GM03348 (cell line): ENCODE measurements around the gene GALK1.
A peak's percentile ranks its signal among the peaks of the same experiment; 100 is the strongest.

Experiments
- DNase-seq: peaks from one replicate; pipeline ENCODE4 v3.0.0; 2012; ENCODE audit warnings: low spot score

GALK1 gene

DNA sequence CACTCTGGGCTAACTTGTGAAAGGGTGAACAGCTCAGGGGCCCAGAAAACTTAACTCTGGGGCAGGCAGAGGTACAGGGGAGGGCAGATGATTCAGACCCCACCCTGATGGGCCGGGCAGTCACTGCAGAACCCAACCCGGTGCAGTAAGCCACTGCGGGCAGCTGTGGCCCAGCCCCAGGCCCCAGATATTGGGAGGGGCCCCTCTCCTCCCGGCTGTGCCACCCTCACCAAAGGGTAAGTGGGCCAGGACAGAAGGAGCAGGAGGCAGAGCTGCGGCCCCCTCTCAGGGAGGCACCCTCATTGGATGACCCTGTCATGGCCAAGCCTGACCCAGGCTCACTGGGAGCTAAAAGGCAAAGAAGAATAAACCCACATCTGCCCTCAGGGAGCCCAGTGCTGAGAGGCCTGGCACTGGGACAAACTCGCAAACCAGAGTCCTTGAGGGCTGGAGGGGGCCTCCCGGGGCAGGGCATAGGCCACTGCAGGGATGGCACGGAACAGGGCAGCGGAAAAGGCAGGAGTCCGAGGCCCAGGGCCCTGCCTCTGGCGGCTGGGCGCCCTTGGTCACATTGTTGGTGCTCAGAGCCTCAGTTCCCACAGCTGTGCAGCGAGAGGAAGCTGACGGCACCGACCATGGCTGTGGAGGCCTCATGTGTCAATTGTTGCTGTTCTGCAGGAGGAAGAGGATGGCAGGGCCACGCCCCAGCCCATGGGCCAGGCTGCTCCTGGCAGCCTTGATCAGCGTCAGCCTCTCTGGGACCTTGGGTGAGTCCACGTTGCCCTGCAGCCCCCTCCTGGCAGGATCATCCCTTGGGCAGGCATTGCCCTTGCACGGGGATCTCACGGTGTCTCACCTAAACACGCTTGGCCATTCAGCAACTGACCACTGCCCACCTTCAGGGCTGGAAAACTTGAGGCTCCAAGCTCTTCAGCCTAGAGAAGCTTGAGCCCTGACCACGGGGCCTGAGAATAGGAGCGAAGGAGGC lies 40.7 kb downstream of the GALK1 start:
- DNase-seq: no peak

DNA sequence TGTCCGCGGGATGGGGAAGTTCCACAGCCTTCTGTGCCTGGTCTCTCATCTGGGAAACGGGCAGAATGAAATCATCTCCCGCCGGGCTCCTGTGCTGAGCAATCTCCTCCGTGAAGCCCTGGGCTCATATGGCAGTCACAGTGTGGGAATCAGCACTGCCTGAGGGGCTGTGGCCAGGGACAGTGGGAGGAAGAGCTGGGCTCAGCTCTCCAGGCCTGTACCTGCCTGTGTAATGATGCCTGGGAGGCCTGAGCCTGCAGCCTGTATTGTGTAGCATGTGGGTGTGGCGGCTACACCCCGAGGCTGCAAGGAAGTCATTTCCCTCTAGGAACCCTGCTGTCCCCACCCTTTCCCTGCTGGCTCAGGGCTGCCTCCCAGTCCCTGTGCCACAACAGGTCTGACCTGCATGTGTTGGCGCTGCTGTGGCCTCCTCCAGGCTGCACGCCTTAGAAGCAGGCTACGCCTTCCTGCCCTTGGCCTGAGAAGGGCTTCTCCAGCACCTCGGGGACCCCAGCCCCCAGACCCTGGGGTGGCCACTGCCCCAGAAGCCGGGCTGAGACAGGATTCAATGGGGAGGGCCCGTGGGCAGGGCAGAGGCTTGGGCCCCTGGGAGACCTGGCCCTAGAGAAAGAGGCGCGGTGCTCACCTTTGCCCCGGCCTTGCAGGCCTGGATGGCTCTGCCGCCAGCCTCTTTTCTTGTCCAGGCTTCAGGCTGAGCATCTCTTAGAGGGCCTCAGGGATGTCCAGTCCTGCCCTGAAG lies 41.6 kb downstream of the GALK1 start:
- DNase-seq: no peak

DNA sequence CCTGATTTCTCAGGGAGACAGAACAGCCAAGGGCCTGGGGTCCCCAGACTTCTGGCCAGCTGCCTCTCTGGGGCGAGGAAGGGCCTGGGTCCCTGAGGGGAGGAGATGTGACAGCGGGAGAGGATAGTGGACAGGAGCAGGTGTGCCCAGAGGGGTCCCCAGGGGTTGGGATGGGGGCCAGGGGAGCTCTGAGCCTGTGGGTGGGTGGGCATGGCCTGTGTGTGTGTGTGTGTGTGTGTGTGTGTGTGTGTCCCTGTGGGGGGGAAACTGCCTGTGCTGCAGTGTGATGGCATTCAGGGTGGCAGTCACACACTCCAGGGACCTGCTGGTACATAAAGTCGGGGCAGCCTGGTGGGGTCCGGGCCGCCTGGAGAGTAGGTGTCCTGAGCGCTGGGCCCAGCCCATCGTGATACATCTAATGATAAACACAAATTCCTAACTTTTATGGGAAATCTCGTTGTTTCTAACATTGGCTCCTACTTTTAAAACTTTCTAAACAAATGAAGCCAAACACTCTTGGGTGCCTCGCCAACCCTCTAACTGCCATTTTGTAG lies 42.4 kb downstream of the GALK1 start:
- no peak for DNase-seq

DNA sequence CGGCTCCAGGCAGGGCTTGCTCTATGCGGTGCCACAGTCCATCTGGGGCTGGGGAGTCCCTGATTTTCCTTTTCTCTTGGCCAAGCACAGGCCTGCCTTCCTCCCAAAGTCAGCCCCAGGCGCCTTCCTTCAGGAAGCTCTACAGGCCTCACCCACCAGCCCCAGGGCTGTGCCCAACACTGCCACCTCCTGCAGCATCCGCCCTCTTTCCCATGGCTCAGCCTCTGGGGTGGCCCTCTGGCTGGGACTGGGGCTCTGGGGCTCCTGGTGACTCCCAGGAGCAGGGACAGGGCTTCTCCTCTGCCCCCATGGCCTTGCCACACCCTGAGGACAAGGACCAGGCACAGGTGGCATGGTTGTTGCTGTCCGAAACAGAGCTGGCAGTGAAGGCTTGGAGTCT lies 42.9 kb downstream of the GALK1 start:
- no peak for DNase-seq

DNA sequence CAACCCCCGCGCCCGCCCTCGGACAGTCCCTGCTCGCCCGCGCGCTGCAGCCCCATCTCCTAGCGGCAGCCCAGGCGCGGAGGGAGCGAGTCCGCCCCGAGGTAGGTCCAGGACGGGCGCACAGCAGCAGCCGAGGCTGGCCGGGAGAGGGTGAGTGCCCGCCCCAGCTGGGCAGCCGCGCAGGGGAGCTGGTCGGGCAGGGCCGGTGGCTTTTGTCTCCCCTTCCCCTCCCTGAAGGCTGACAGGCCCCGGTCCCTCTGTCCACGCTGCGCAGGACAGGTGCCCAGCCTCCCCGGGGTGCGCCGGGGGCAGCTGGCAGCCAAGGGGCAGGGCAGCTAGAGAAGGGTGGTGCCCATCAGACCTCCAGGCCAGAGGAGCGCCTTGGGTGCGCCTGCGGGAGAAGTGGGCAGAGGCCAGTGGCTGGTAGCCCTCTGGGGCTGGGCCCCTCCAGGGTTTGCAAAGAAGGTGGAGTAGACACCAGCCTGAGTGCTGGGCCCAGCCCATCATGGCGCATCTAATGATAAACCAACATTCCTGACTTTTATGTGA lies 43.5 kb downstream of the GALK1 start:
- peak; percentile 38 for DNase-seq

DNA sequence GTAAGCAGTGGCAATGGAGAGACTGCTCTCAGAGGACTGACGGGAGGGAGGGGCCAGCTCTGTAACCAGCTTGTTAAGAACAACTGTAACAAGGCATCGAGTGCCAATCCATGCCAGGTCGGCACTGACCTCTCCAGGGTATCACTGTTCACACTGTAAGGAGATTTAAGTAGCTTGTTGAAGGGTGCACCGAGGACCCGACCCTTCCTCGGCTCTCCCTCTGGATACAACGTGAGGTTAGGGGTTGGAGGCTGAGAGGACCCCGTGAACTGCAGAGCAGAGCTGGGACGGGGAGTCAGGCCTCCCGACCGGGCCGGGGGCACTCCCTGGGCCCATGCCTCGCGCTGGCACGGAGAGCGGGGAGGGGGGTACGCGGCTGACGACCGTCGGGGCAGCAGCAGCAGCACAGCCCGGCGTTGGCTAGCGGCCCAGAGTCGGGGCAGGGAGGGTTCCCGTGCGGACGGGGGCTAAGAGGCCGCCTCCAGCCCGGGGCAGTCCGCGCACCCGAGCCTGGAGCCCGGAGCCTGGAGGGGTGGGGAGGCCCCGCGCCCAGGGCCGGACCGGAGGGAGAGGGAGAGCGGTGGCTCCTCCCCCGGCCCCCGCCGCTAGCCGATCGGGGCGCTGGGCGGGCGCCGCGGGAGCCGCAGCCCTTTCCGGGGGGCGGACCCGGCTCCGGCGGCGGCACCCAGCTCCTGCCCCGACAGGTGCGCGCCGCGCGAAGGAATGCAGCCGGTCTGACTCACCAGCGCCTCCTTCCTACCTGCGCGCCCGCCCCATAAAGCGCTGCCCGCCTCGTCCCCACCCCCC lies 44.1 kb downstream of the GALK1 start, which contains the start of gene ITGB4:
Gene ITGB4 (plus strand): TSS at position 804 of the 807 bp plus-strand sequence. CDS start 3,245 bp downstream, outside the sequence.
- DNase-seq: peak; percentile 51

DNA sequence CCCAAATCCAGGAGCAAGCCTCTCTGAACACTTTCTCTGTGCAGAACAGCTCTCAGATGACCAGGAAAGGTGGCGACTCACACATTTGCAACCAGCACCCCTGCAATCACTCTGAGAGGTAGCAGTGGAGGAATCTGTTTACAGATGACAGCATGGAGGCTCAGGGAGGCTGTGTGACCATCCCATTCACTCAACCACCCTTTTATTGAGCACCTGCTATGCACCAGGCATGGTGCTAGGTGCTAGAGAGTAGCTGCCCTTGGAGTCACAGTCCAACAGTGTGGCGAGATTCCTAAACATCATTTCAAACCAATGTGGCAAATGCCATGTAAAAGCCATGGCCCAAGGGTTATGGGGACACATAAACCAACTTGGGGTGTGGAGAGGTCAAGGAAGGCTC lies 45.3 kb downstream of the GALK1 start:
- no peak for DNase-seq

DNA sequence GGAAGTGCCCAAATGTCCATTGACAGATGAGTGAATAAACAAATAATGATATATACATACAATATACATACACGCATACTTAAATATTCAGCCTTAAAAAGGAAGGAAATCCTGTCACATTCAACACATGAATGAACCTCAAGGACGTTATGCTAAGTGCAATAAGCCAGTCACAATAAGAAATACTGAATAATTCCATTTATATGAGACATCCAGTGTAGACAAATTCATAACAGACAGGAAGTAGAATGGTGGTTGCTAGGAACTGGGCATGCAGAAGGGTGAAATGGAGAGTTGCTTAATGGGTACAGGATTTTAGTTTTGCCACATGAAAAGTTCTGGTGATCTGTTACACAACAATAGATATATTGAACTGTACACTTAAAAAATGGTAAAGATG lies 52.5 kb downstream of the GALK1 start:
- DNase-seq: no peak
